Suprapubic skin (tissue), 4 donors: ENCODE measurements around the gene PIGK. TPM values are rescaled to one million over a fixed set of nuclear protein-coding genes. Genes with fewer than 3 reads are reported as not detected.

Experiments used
- DNase-seq, 2 donors: peaks; one replicate each; pipeline ENCODE4 v3.0.0-alpha.2; 2019; ENCODE audit warnings: low spot score in 2 of 2
- H3K27ac ChIP-seq: fragments of 200-600 bp; sonication (generic); one replicate; pipeline ENCODE4 v1.5.1; 2019
- H3K27me3 ChIP-seq: fragments of 200-600 bp; sonication (generic); one replicate; pipeline ENCODE4 v1.5.1; 2019
- H3K36me3 ChIP-seq: fragments of 200-600 bp; sonication (generic); one replicate; pipeline ENCODE4 v1.5.1; 2019
- H3K4me1 ChIP-seq: fragments of 200-600 bp; sonication (generic); one replicate; pipeline ENCODE4 v1.5.1; 2019
- H3K4me3 ChIP-seq: fragments of 200-600 bp; sonication (generic); one replicate; pipeline ENCODE4 v1.5.1; 2019; ENCODE audit warnings: mild to moderate bottlenecking
- H3K9me3 ChIP-seq: fragments of 200-600 bp; sonication (generic); one replicate; pipeline ENCODE4 v1.5.1; 2019
- CTCF ChIP-seq, 2 donors: fragments of 200-600 bp in 1 of 2; fragments of 450-650 bp in 1 of 2; sonication (generic) in 1 of 2; IDR thresholded peaks; one replicate each; pipeline ENCODE4 v1.5.1; 2016 to 2019; ENCODE audit warnings: antibody characterized with exemption in 2 of 2, mild to moderate bottlenecking in 1 of 2, moderate library complexity in 1 of 2
- EP300 ChIP-seq: sonication (generic); formaldehyde crosslinking; IDR thresholded peaks from one replicate; pipeline ENCODE4 v1.6.1; 2017; ENCODE audit warnings: antibody characterized with exemption
- POLR2A ChIP-seq, 2 donors: fragments of 450-650 bp; IDR thresholded peaks; one replicate each; pipeline ENCODE4 v1.6.1; 2017; ENCODE audit warnings: antibody characterized with exemption in 2 of 2, mild to moderate bottlenecking in 2 of 2, moderate library complexity in 2 of 2
- POLR2AphosphoS5 ChIP-seq, 3 donors: sonication (generic); formaldehyde crosslinking; IDR thresholded peaks; one replicate each; pipeline ENCODE4 v1.6.1; 2017; ENCODE audit warnings: antibody characterized with exemption in 3 of 3
- WGBS: methylation state at CpG from one replicate; pipeline ENCODE4 v1.1.5; 2018; 5-methylcytosine and 5-hydroxymethylcytosine counted together
- total RNA-seq, 4 donors: library from RNA; depleted of rRNA; stranded (reverse); fragments of >200 nt; gene quantifications; one replicate each; pipeline ENCODE4 v1.1.0, GENCODE V29; 2016

The PIGK gene
- total RNA-seq, 4 donors from 2014 or later, result 8.9 to 16.0 (median 11.8) TPM

GRCh38 chr1:77232829-77233228, 13.6 kb upstream of the PIGK start:
- TF ChIP-seq POLR2A (IDR thresholded peaks at IDR 0.05) (no peak), CTCF (IDR thresholded peaks at IDR 0.05) (no peak), POLR2AphosphoS5 (IDR thresholded peaks at IDR 0.05) (no peak), EP300 (no peak)
- no peak for DNase-seq
- Histone ChIP-seq H3K4me1 (no peaks in the 10 kb centered on the region), H3K27ac (no peak overlapping the region), H3K27me3 (no peaks in the 10 kb centered on the region), H3K36me3 (no peaks in the 10 kb centered on the region), H3K9me3 (no peaks in the 10 kb centered on the region), H3K4me3 (no peak overlapping the region)
- WGBS, result 100% methylated on average over 1 of the region's 1 CpG

- Histone ChIP-seq H3K9me3 (no peaks in the 10 kb centered on the region), H3K27ac (no peak overlapping the region), H3K4me1 (no peaks in the 10 kb centered on the region), H3K4me3 (no peak overlapping the region), H3K27me3 (no peaks in the 10 kb centered on the region), H3K36me3 (no peaks in the 10 kb centered on the region)
- TF ChIP-seq CTCF (IDR thresholded peaks at IDR 0.05) (no peak), EP300 (no peak), POLR2AphosphoS5 (IDR thresholded peaks at IDR 0.05) (no peak), POLR2A (IDR thresholded peaks at IDR 0.05) (no peak)
- DNase-seq, result no peak
- 89% methylated on average over 1 of the region's 1 CpG for WGBS
Observed at GRCh38 chr1:77230051-77230450, 10.8 kb upstream of the PIGK start.

GRCh38 chr1:77228836-77229235, 9.6 kb upstream of the PIGK start:
- H3K9me3 ChIP-seq, result no peaks in the 10 kb centered on the region
- no peaks in the 10 kb centered on the region for H3K36me3 ChIP-seq
- no peaks in the 10 kb centered on the region for H3K27me3 ChIP-seq
- no peak overlapping the region for H3K4me3 ChIP-seq
- TF ChIP-seq CTCF (IDR thresholded peaks at IDR 0.05) (no peak), POLR2AphosphoS5 (IDR thresholded peaks at IDR 0.05) (no peak), EP300 (no peak), POLR2A (IDR thresholded peaks at IDR 0.05) (no peak)
- no peaks in the 10 kb centered on the region for H3K4me1 ChIP-seq
- DNase-seq, result no peak
- no peak overlapping the region for H3K27ac ChIP-seq

GRCh38 chr1:77227381-77227780, 8.2 kb upstream of the PIGK start:
- Histone ChIP-seq H3K27ac (no peak overlapping the region), H3K4me1 (no peaks in the 10 kb centered on the region), H3K36me3 (no peaks in the 10 kb centered on the region), H3K27me3 (no peaks in the 10 kb centered on the region), H3K9me3 (no peaks in the 10 kb centered on the region), H3K4me3 (no peak overlapping the region)
- no peak for TF ChIP-seq POLR2A (IDR thresholded peaks at IDR 0.05)
- TF ChIP-seq POLR2AphosphoS5 (IDR thresholded peaks at IDR 0.05), result no peak
- no peak for TF ChIP-seq EP300
- TF ChIP-seq CTCF (IDR thresholded peaks at IDR 0.05), result no peak
- no peak for DNase-seq
- 58% methylated on average over 3 of the region's 3 CpGs for WGBS

GRCh38 chr1:77222496-77222895, 3.3 kb upstream of the PIGK start:
- Histone ChIP-seq H3K9me3 (no peaks in the 10 kb centered on the region), H3K27ac (no peak overlapping the region), H3K36me3 (no peaks in the 10 kb centered on the region), H3K4me1 (peaks cover 20% of the 10 kb centered on the region), H3K4me3 (no peak overlapping the region), H3K27me3 (no peaks in the 10 kb centered on the region)
- DNase-seq, result no peak
- TF ChIP-seq POLR2A (IDR thresholded peaks at IDR 0.05) (no peak), CTCF (IDR thresholded peaks at IDR 0.05) (no peak), POLR2AphosphoS5 (IDR thresholded peaks at IDR 0.05) (no peak), EP300 (no peak)
- WGBS, result 83% methylated on average over 5 of the region's 5 CpGs
